CD14-positive monocyte (primary cell): Measurements from ENCODE around the gene GNGT1. TPM values are rescaled to one million over a fixed set of nuclear protein-coding genes. Genes with fewer than 3 reads are reported as not detected.

Experiments used
- DNase-seq, 3 donors: peaks; one replicate each; pipeline ENCODE4 v3.0.0-alpha.2; 2011 to 2022
- H2AFZ ChIP-seq: 2 replicates; pipeline ENCODE4 v1.6.0; 2012; ENCODE audit warnings: mild to moderate bottlenecking, low read depth, low read length, inconsistent platforms; ENCODE audit not compliant: insufficient read depth, poor library complexity, severe bottlenecking
- H3K27ac ChIP-seq, 2 donors: 1 replicate in 1 of 2; 2 replicates in 1 of 2; pipeline ENCODE4 v1.5.1; 2012 to 2013; ENCODE audit warnings: low read length in 2 of 2, control low read depth in 1 of 2, inconsistent platforms in 1 of 2, low read depth in 1 of 2, mild to moderate bottlenecking in 1 of 2
- H3K27me3 ChIP-seq, 2 donors: one replicate each; pipeline versions ENCODE4 v1.6.0 to v1.6.1; 2011 to 2013; ENCODE audit warnings: low read length in 2 of 2; ENCODE audit not compliant: control insufficient read depth in 2 of 2, insufficient read depth in 2 of 2
- H3K36me3 ChIP-seq, 2 donors: replicated peaks in 1 of 2; 1 replicate in 1 of 2; 2 replicates in 1 of 2; pipeline versions ENCODE4 v1.5.1 to v1.6.1; 2012 to 2013; ENCODE audit warnings: low read length in 2 of 2, control low read depth in 1 of 2, inconsistent platforms in 1 of 2, mild to moderate bottlenecking in 1 of 2; ENCODE audit not compliant: insufficient read depth in 2 of 2, control insufficient read depth in 1 of 2
- H3K4me1 ChIP-seq, 2 donors: 1 replicate in 1 of 2; 2 replicates in 1 of 2; pipeline versions ENCODE4 v1.5.1 to v1.6.1; 2012 to 2013; ENCODE audit warnings: low read length in 2 of 2, control low read depth in 1 of 2, inconsistent platforms in 1 of 2, mild to moderate bottlenecking in 1 of 2, moderate library complexity in 1 of 2; ENCODE audit not compliant: insufficient read depth in 2 of 2, control insufficient read depth in 1 of 2
- H3K4me2 ChIP-seq: replicated peaks from 2 replicates; pipeline ENCODE3; 2012; ENCODE audit warnings: low read length, moderate library complexity, mild to moderate bottlenecking; ENCODE audit not compliant: poor library complexity, severe bottlenecking; ENCODE audit errors: extremely low read depth
- H3K4me3 ChIP-seq, 3 experiments: fragments of 200-600 bp in 1 of 3; sonication (generic) in 1 of 3; replicated peaks in 1 of 3; 1 replicate in 2 of 3; 2 replicates in 1 of 3; pipeline ENCODE4 v1.5.1; 2011 to 2013; ENCODE audit warnings: low read length in 3 of 3, mild to moderate bottlenecking in 3 of 3, control low read depth in 2 of 3, low read depth in 2 of 3, inconsistent platforms in 1 of 3, moderate library complexity in 1 of 3
- H3K79me2 ChIP-seq: 2 replicates; pipeline ENCODE4 v1.6.0; 2012; ENCODE audit warnings: mild to moderate bottlenecking, control low read depth, inconsistent platforms, low read length, moderate library complexity; ENCODE audit not compliant: insufficient read depth
- H3K9ac ChIP-seq: 2 replicates; pipeline ENCODE4 v1.6.0; 2017; ENCODE audit warnings: low read length, mild to moderate bottlenecking; ENCODE audit not compliant: insufficient read depth, poor library complexity, severe bottlenecking
- H3K9me3 ChIP-seq, 2 donors: replicated peaks in 1 of 2; 1 replicate in 1 of 2; 2 replicates in 1 of 2; pipeline versions ENCODE4 v1.5.1 to v1.6.1; 2012 to 2013; ENCODE audit warnings: low read length in 2 of 2, control low read depth in 1 of 2; ENCODE audit not compliant: control insufficient read depth in 1 of 2, insufficient read depth in 1 of 2
- H4K20me1 ChIP-seq: 2 replicates; pipeline ENCODE4 v1.6.0; 2012; ENCODE audit warnings: mild to moderate bottlenecking, low read length, control low read depth, moderate library complexity; ENCODE audit not compliant: insufficient read depth
- H3K27ac Mint-ChIP-seq, 7 donors: one replicate each; pipeline ENCODE4 v1.8.0; 2020; ENCODE audit warnings: mild to moderate bottlenecking in 7 of 7, mixed read lengths in 7 of 7, moderate library complexity in 6 of 7, inconsistent platforms in 2 of 7
- H3K27me3 Mint-ChIP-seq, 3 donors: one replicate each; pipeline ENCODE4 v1.8.0; 2021 to 2022; ENCODE audit warnings: low read depth in 3 of 3, mild to moderate bottlenecking in 3 of 3, mixed read lengths in 3 of 3, moderate library complexity in 3 of 3, inconsistent platforms in 1 of 3
- H3K36me3 Mint-ChIP-seq, 2 donors: one replicate each; pipeline ENCODE4 v1.8.0; 2020; ENCODE audit warnings: mixed read lengths in 2 of 2, inconsistent platforms in 1 of 2, mild to moderate bottlenecking in 1 of 2
- H3K4me1 Mint-ChIP-seq: one replicate; pipeline ENCODE4 v1.8.0; 2020; ENCODE audit warnings: mild to moderate bottlenecking, mixed read lengths
- H3K4me3 Mint-ChIP-seq, 2 donors: one replicate each; pipeline ENCODE4 v1.8.0; 2020; ENCODE audit warnings: mild to moderate bottlenecking in 2 of 2, mixed read lengths in 2 of 2, moderate library complexity in 1 of 2
- H3K9me3 Mint-ChIP-seq, 7 donors: one replicate each; pipeline ENCODE4 v1.8.0; 2020 to 2022; ENCODE audit warnings: mixed read lengths in 7 of 7, mild to moderate bottlenecking in 6 of 7, moderate library complexity in 6 of 7, inconsistent platforms in 2 of 7
- CTCF ChIP-seq: fragments of 200-600 bp; IDR thresholded peaks from one replicate; pipeline ENCODE4 v1.8.0; 2022; ENCODE audit warnings: antibody characterized with exemption, mild to moderate bottlenecking
- WGBS: methylation state at CpG from one replicate; pipeline ENCODE4 v1.1.5; 2013; ENCODE audit warnings: missing lambda C conversion rate; ENCODE audit not compliant: insufficient coverage; 5-methylcytosine and 5-hydroxymethylcytosine counted together
- intact Hi-C, 2 donors: fragments of 100-400 bp; cut with micrococcal nuclease; formaldehyde crosslinking; loops; one replicate each; pipeline versions ENCODE4 v1.15.0 to v1.15.1; 2023
- polyA plus RNA-seq, 3 donors: library from polyadenylated mRNA; depleted of rRNA in 1 of 3; unstranded in 2 of 3; stranded (reverse) in 1 of 3; fragments of 300-500 nt in 2 of 3; fragments of >200 nt in 1 of 3; fragmentation: Illumina TruSeq in 2 of 3; gene quantifications; 1 replicate in 2 of 3; 2 replicates in 1 of 3; pipeline ENCODE4 v1.2.3, GENCODE V29; 2012 to 2021

Gene GNGT1
- polyA plus RNA-seq, 3 donors: not detected

- Histone ChIP-seq H3K4me1 (no peaks in the 10 kb centered on the region), H2AFZ (no peak overlapping the region), H3K79me2 (no peaks in the 10 kb centered on the region), H3K36me3 (no peaks in the 10 kb centered on the region), H3K4me2 (no peak overlapping the region), H3K27me3 (no peaks in the 10 kb centered on the region), H3K27ac (no peak overlapping the region), H4K20me1 (no peaks in the 10 kb centered on the region), H3K4me3 (no peak overlapping the region), H3K9me3 (no peaks in the 10 kb centered on the region), H3K9ac (no peak overlapping the region)
- TF ChIP-seq CTCF: no peak
- no peak overlapping the region for H3K4me3 Mint-ChIP-seq
- WGBS: no CpG with 5 or more reads among the region's 2 CpGs
- H3K36me3 Mint-ChIP-seq: no peaks in the 10 kb centered on the region
- no peak for DNase-seq
- intact Hi-C loops: no loop called here
- no peak overlapping the region for H3K27ac Mint-ChIP-seq
- no peaks in the 10 kb centered on the region for H3K4me1 Mint-ChIP-seq
- no peaks in the 10 kb centered on the region for H3K27me3 Mint-ChIP-seq
- H3K9me3 Mint-ChIP-seq: peaks cover 0 to 2% (median 0%) of the 10 kb centered on the region in 7 donors
Measured at GRCh38 chr7:93948873-93949272, 42.5 kb downstream of the GNGT1 start.

- no peaks in the 10 kb centered on the region for H3K36me3 Mint-ChIP-seq
- no peak overlapping the region for H3K27ac Mint-ChIP-seq
- Histone ChIP-seq H2AFZ (no peak overlapping the region), H4K20me1 (no peaks in the 10 kb centered on the region), H3K4me2 (no peak overlapping the region), H3K4me1 (no peaks in the 10 kb centered on the region), H3K36me3 (no peaks in the 10 kb centered on the region), H3K79me2 (no peaks in the 10 kb centered on the region), H3K27ac (no peak overlapping the region), H3K4me3 (no peak overlapping the region), H3K9ac (no peak overlapping the region), H3K9me3 (no peaks in the 10 kb centered on the region), H3K27me3 (no peaks in the 10 kb centered on the region)
- DNase-seq: no peak
- no peak for TF ChIP-seq CTCF
- H3K27me3 Mint-ChIP-seq: no peaks in the 10 kb centered on the region
- H3K4me3 Mint-ChIP-seq: no peak overlapping the region
- H3K4me1 Mint-ChIP-seq: no peaks in the 10 kb centered on the region
- H3K9me3 Mint-ChIP-seq: peaks cover 0 to 2% (median 0%) of the 10 kb centered on the region in 7 donors
- intact Hi-C loops: no loop called here
- WGBS: no CpG with 5 or more reads among the region's 1 CpG
Measured at GRCh38 chr7:93949423-93949822, 43.1 kb downstream of the GNGT1 start.
